Right lobe of liver (tissue), 6 donors: ENCODE measurements around the gene MARVELD1. TPM values are rescaled to one million over a fixed set of nuclear protein-coding genes. Genes with fewer than 3 reads are reported as not detected.

Experiments used
- ATAC-seq, 4 donors: fragments of 200-7000 bp; cut with Tn5 transposase; one replicate each; pipeline ENCODE4 v1.9.1; 2020; ENCODE audit warnings: mild to moderate bottlenecking in 4 of 4, moderate library complexity in 4 of 4
- DNase-seq, 3 donors: peaks; one replicate each; pipeline ENCODE4 v3.0.0-alpha.2; 2020
- H3K27ac ChIP-seq, 3 donors: fragments of 200-600 bp; one replicate each; pipeline ENCODE4 v1.8.0; 2022
- H3K27me3 ChIP-seq, 2 donors: fragments of 200-600 bp; one replicate each; pipeline ENCODE4 v1.8.0; 2022
- H3K36me3 ChIP-seq, 4 donors: fragments of 200-600 bp; sonication (generic) in 1 of 4; one replicate each; pipeline versions ENCODE4 v1.5.1 to v1.8.0; 2017 to 2022; ENCODE audit warnings: control low read depth in 1 of 4
- H3K4me1 ChIP-seq, 4 donors: fragments of 200-600 bp; sonication (generic) in 1 of 4; one replicate each; pipeline versions ENCODE4 v1.5.1 to v1.8.0; 2017 to 2022; ENCODE audit warnings: control low read depth in 1 of 4
- H3K4me3 ChIP-seq, 3 donors: fragments of 200-600 bp; one replicate each; pipeline ENCODE4 v1.8.0; 2022
- H3K9me3 ChIP-seq, 4 donors: fragments of 200-600 bp; sonication (generic) in 1 of 4; one replicate each; pipeline versions ENCODE4 v1.5.1 to v1.8.0; 2017 to 2022; ENCODE audit warnings: control low read depth in 1 of 4
- CTCF ChIP-seq, 4 donors: fragments of 200-600 bp in 3 of 4; fragments of 450-650 bp in 1 of 4; IDR thresholded peaks; one replicate each; pipeline versions ENCODE4 v1.5.1 to v1.8.0; 2016 to 2022; ENCODE audit warnings: antibody characterized with exemption in 4 of 4, mild to moderate bottlenecking in 2 of 4
- POLR2A ChIP-seq: fragments of 450-650 bp; IDR thresholded peaks from one replicate; pipeline ENCODE4 v1.6.1; 2017; ENCODE audit warnings: antibody characterized with exemption, mild to moderate bottlenecking
- WGBS: methylation state at CpG from one replicate; pipeline ENCODE4 v1.1.6; 2018; ENCODE audit warnings: low coverage, low lambda C conversion rate; ENCODE audit not compliant: insufficient coverage; ENCODE audit errors: missing lambda C conversion rate; 5-methylcytosine and 5-hydroxymethylcytosine counted together
- intact Hi-C, 2 donors: fragments of 100-400 bp; cut with DNase I; formaldehyde crosslinking; loops; one replicate each; pipeline versions ENCODE4 v1.11.2 to v1.14.1; 2022
- total RNA-seq, 6 experiments: library from RNA; depleted of rRNA in 2 of 6; stranded (reverse); fragments of >200 nt in 2 of 6; fragmentation: NEBNext Ultra II Directional in 3 of 6; extraction: Animal tissue kit (Norgen Biotek cat#: 25700) in 3 of 6; gene quantifications; one replicate each; pipeline versions ENCODE4 v1.1.0 to v1.2.4, GENCODE V29; 2016 to 2023
- donor health status: DM: no; HTN: yes; CAD: no.
- donor health status: DM: no; HTN: no; CAD: no.
- donor health status: DM: no; HTN: no; CAD: no.
- donor health status: DM: no; HTN: yes; CAD: no.
- donor health status: DM: no; HTN: yes; CAD: no.

Gene MARVELD1
- total RNA-seq, 6 experiments from 2014 or later, result 1.5 to 3.1 (median 2.3) TPM

GRCh38 chr10:97707134-97707861 lies 6.2 kb upstream of the MARVELD1 start:
- DNase-seq (peak; percentile 79 to 90 (median 89)), ATAC-seq (peak; percentile 93 to 97 (median 96))
- 20% methylated on average over 3 of the region's 11 CpGs for WGBS
- TF ChIP-seq POLR2A (peak; percentile 30), CTCF (IDR thresholded peaks at IDR 0.05) (no peak)
- intact Hi-C loops, result no loop called here
- H3K36me3 ChIP-seq, result no peaks in the 10 kb centered on the region
- H3K27me3 ChIP-seq, result no peaks in the 10 kb centered on the region
- peaks cover 0 to 14% (median 4%) of the 10 kb centered on the region in 4 donors for H3K4me1 ChIP-seq
- no peaks in the 10 kb centered on the region for H3K9me3 ChIP-seq
- peak overlapping the region in 2 of 3 donors; percentile 41 to 67 for H3K27ac ChIP-seq
- H3K4me3 ChIP-seq, result no peak overlapping the region

- no peaks in the 10 kb centered on the region for H3K9me3 ChIP-seq
- ATAC-seq, result no peak
- peak overlapping the region in 2 of 3 donors; percentile 40 to 67 for H3K27ac ChIP-seq
- WGBS, result 38% methylated on average over 1 of the region's 2 CpGs
- peaks cover 0 to 14% (median 4%) of the 10 kb centered on the region in 4 donors for H3K4me1 ChIP-seq
- intact Hi-C loops, result no loop called here
- DNase-seq, result peak in 1 of 3 donors; percentile 8
- H3K36me3 ChIP-seq, result no peaks in the 10 kb centered on the region
- H3K4me3 ChIP-seq, result no peak overlapping the region
- TF ChIP-seq POLR2A (no peak), CTCF (IDR thresholded peaks at IDR 0.05) (no peak)
- H3K27me3 ChIP-seq, result no peaks in the 10 kb centered on the region
These were observed 5.4 kb upstream of the MARVELD1 start for GRCh38 chr10:97708167-97708566.

- ATAC-seq (peak; percentile 8 to 37 (median 20)), DNase-seq (peak; percentile 39 to 58 (median 51))
- no peaks in the 10 kb centered on the region for H3K9me3 ChIP-seq
- no peaks in the 10 kb centered on the region for H3K27me3 ChIP-seq
- TF ChIP-seq CTCF (IDR thresholded peaks at IDR 0.05) (peak; percentile 59 to 69 (median 60)), POLR2A (no peak)
- H3K4me3 ChIP-seq, result no peak overlapping the region
- no peaks in the 10 kb centered on the region for H3K36me3 ChIP-seq
- H3K4me1 ChIP-seq, result peaks cover 0 to 15% (median 4%) of the 10 kb centered on the region in 4 donors
- 28% methylated on average over 10 of the region's 18 CpGs for WGBS
- H3K27ac ChIP-seq, result no peak overlapping the region
- intact Hi-C loops, result no loop called here
These were observed 4.3 kb upstream of the MARVELD1 start for GRCh38 chr10:97708976-97709946.

- Histone ChIP-seq H3K4me1 (peaks cover 0 to 15% (median 3%) of the 10 kb centered on the region in 4 donors), H3K9me3 (no peaks in the 10 kb centered on the region), H3K27ac (no peak overlapping the region), H3K27me3 (no peaks in the 10 kb centered on the region), H3K4me3 (no peak overlapping the region), H3K36me3 (no peaks in the 10 kb centered on the region)
- no peak for TF ChIP-seq CTCF (IDR thresholded peaks at IDR 0.05)
- TF ChIP-seq POLR2A, result peak; percentile 50
- peak in 1 of 4 donors; percentile 6 for ATAC-seq
- intact Hi-C loops, result no loop called here
- 57% methylated on average over 5 of the region's 9 CpGs for WGBS
- DNase-seq, result no peak
These were observed 1.6 kb upstream of the MARVELD1 start for GRCh38 chr10:97711640-97712572.
